HepG2 (cell line): ENCODE data around the gene NAP1L1. TPM values are rescaled to one million over a fixed set of nuclear protein-coding genes. Genes with fewer than 3 reads are reported as not detected.
A peak's percentile ranks its signal among the peaks of the same experiment; 100 is the strongest.

Source experiments
- BRF2 ChIP-seq: sonication (generic); formaldehyde crosslinking; IDR thresholded peaks from 2 replicates; pipeline ENCODE4 v1.8.1; 2022; ENCODE audit warnings: mild to moderate bottlenecking, missing genetic modification reagents
- EP300 ChIP-seq, 3 experiments: sonication (generic) in 1 of 3; formaldehyde crosslinking in 1 of 3; IDR thresholded peaks; 2 replicates each; pipeline versions ENCODE4 v1.5.1 to v1.6.1; 2011 to 2020; ENCODE audit warnings: low read depth in 2 of 3, low read length in 2 of 3, borderline replicate concordance in 1 of 3, improper control_type of control experiment in 1 of 3, mild to moderate bottlenecking in 1 of 3, missing genetic modification reagents in 1 of 3, moderate library complexity in 1 of 3
- HOXA3 ChIP-seq: sonication (generic); formaldehyde crosslinking; IDR thresholded peaks from 2 replicates; pipeline ENCODE4 v1.5.0; 2020; ENCODE audit warnings: missing genetic modification reagents
- IRF1 ChIP-seq: sonication (generic); formaldehyde crosslinking; IDR thresholded peaks from 2 replicates; pipeline ENCODE4 v1.4.0; 2020; ENCODE audit warnings: low read depth, mild to moderate bottlenecking, missing genetic modification reagents
- KLF16 ChIP-seq, 2 experiments: sonication (generic) in 1 of 2; formaldehyde crosslinking in 1 of 2; IDR thresholded peaks; 2 replicates each; pipeline versions ENCODE4 v1.6.1 to v1.8.0; 2016 to 2023; ENCODE audit warnings: missing genetic modification reagents in 2 of 2, missing compliant biosample characterization in 1 of 2
- MAF1 ChIP-seq: sonication (generic); formaldehyde crosslinking; IDR thresholded peaks from 2 replicates; pipeline ENCODE4 v1.5.0; 2020; ENCODE audit warnings: missing genetic modification reagents, borderline replicate concordance
- MLXIP ChIP-seq: sonication (generic); formaldehyde crosslinking; IDR thresholded peaks from 2 replicates; pipeline ENCODE4 v1.9.0; 2021; ENCODE audit warnings: missing genetic modification reagents, borderline replicate concordance
- NCOA5 ChIP-seq: sonication (generic); formaldehyde crosslinking; IDR thresholded peaks from 2 replicates; pipeline ENCODE4 v1.4.0; 2020; ENCODE audit warnings: missing genetic modification reagents
- NPAS2 ChIP-seq: sonication (generic); formaldehyde crosslinking; IDR thresholded peaks from 2 replicates; pipeline ENCODE4 v1.8.0; 2022; ENCODE audit warnings: mild to moderate bottlenecking, missing genetic modification reagents, borderline replicate concordance
- NRL ChIP-seq: sonication (generic); formaldehyde crosslinking; IDR thresholded peaks from 2 replicates; pipeline ENCODE4 v1.5.0; 2020; ENCODE audit warnings: missing genetic modification reagents, mild to moderate bottlenecking, moderate library complexity, borderline replicate concordance
- SMAD3 ChIP-seq: sonication (generic); formaldehyde crosslinking; IDR thresholded peaks from 2 replicates; pipeline ENCODE4 v1.4.0; 2020; ENCODE audit warnings: missing genetic modification reagents
- SP1 ChIP-seq, 2 experiments: fragments of 450-650 bp in 1 of 2; sonication (generic) in 1 of 2; formaldehyde crosslinking in 1 of 2; IDR thresholded peaks; 2 replicates each; pipeline versions ENCODE4 v1.4.0 to v1.6.1; 2016 to 2020; ENCODE audit warnings: missing genetic modification reagents in 1 of 2
- SP2 ChIP-seq: sonication (generic); formaldehyde crosslinking; IDR thresholded peaks from 2 replicates; pipeline ENCODE4 v1.5.1; 2020; ENCODE audit warnings: mild to moderate bottlenecking, missing genetic modification reagents
- TFE3 ChIP-seq: IDR thresholded peaks from 2 replicates; pipeline ENCODE4 v1.6.1; 2016
- ZNF143 ChIP-seq: sonication (generic); formaldehyde crosslinking; IDR thresholded peaks from 2 replicates; pipeline ENCODE4 v1.4.0; 2020; ENCODE audit warnings: missing genetic modification reagents
- ZNF232 ChIP-seq: sonication (generic); formaldehyde crosslinking; IDR thresholded peaks from 2 replicates; pipeline ENCODE4 v1.4.0; 2020; ENCODE audit warnings: missing genetic modification reagents, borderline replicate concordance
- ZNF503 ChIP-seq: sonication (generic); formaldehyde crosslinking; IDR thresholded peaks from 2 replicates; pipeline ENCODE4 v1.4.0; 2020; ENCODE audit warnings: missing genetic modification reagents
- polyA plus RNA-seq, 8 experiments: library from polyadenylated mRNA; depleted of rRNA in 3 of 8; stranded (reverse) in 7 of 8; unstranded in 1 of 8; fragments of >200 nt; fragmentation: Illumina TruSeq in 4 of 8; extraction: Trizol in 4 of 8; gene quantifications; 2 replicates each; pipeline versions ENCODE4 v1.2.1 to v1.2.3, GENCODE V29; 2011 to 2016; ENCODE audit warnings: low read depth in 4 of 8, missing spikeins in 1 of 8, mixed read lengths in 1 of 8; ENCODE audit not compliant: insufficient read depth in 1 of 8
- total RNA-seq, 5 experiments: library from RNA; depleted of rRNA; stranded (reverse); fragments of >200 nt; fragmentation: Illumina TruSeq; extraction: Trizol; gene quantifications; 2 replicates each; pipeline ENCODE4 v1.2.3, GENCODE V29; 2016; ENCODE audit warnings: low read depth in 1 of 5

The NAP1L1 gene
- total and polyA plus RNA-seq, 2 of the 13 experiments (the other 11 are each of a cell fraction or from before 2014, with no cell fraction given): 207 to 309 TPM

GRCh38 chr12:75990189-75990912, 94.1 kb downstream of the NAP1L1 start (continued):
- TF ChIP-seq SMAD3 (CRISPR knock-in tag) (peak; percentile 96), KLF16 (CRISPR knock-in tag; IDR thresholded peaks at IDR 0.05) (peak in 1 of 2 experiments; percentile 90; a peak in 2 of 4 replicates), NRL (CRISPR knock-in tag) (no peak), ZNF143 (CRISPR knock-in tag) (no peak), ZNF232 (CRISPR knock-in tag) (no peak), HOXA3 (0 out of 2 replicates have a peak, but pooled peaks have one; percentile 14), SP1 (IDR thresholded peaks at IDR 0.05) (no peak), SP1 (CRISPR knock-in tag; IDR thresholded peaks at IDR 0.05) (no peak), BRF2 (peak; percentile 73; the same call in 1 of the 2 replicates), NCOA5 (CRISPR knock-in tag) (0 out of 2 replicates have a peak, but pooled peaks have one; percentile 20), ZNF503 (CRISPR knock-in tag) (peak; percentile 96), NPAS2 (CRISPR knock-in tag) (no peak), MAF1 (no peak), SP2 (CRISPR knock-in tag) (no peak), EP300 (IDR thresholded peaks at IDR 0.05; ENCODE audit: low read depth in 2 of 2, low read length in 2 of 2) (peak; percentile 82 to 99), EP300 (CRISPR knock-in tag; IDR thresholded peaks at IDR 0.05; ENCODE audit: borderline replicate concordance) (peak; percentile 98), MLXIP (CRISPR knock-in tag) (no peak), TFE3 (CRISPR knock-in tag) (peak; percentile 75), IRF1 (CRISPR knock-in tag) (no peak)
